Muscle layer of duodenum (tissue), 2 donors: ENCODE results near the gene GNG7.
A peak's percentile ranks its signal among the peaks of the same experiment; 100 is the strongest.

Experiments
- H3K27ac ChIP-seq: one replicate; pipeline ENCODE4 v1.7.0; 2013; ENCODE audit warnings: mild to moderate bottlenecking, low read length
- H3K27me3 ChIP-seq: one replicate; pipeline ENCODE4 v1.7.0; 2013; ENCODE audit warnings: low read depth, mild to moderate bottlenecking, control low read depth, low read length
- H3K36me3 ChIP-seq, 2 donors: one replicate each; pipeline ENCODE4 v1.7.0; 2013; ENCODE audit warnings: low read length in 2 of 2, control low read depth in 1 of 2, mild to moderate bottlenecking in 1 of 2; ENCODE audit not compliant: insufficient read depth in 2 of 2, control insufficient read depth in 1 of 2
- H3K4me1 ChIP-seq, 2 donors: one replicate each; pipeline ENCODE4 v1.7.0; 2013; ENCODE audit warnings: low read length in 2 of 2, mild to moderate bottlenecking in 2 of 2, control low read depth in 1 of 2, moderate library complexity in 1 of 2; ENCODE audit not compliant: insufficient read depth in 2 of 2, control insufficient read depth in 1 of 2
- H3K4me3 ChIP-seq, 2 donors: one replicate each; pipeline ENCODE4 v1.7.0; 2013; ENCODE audit warnings: low read length in 2 of 2, low read depth in 1 of 2, mild to moderate bottlenecking in 1 of 2
- H3K9me3 ChIP-seq, 2 donors: one replicate each; pipeline ENCODE4 v1.7.0; 2013; ENCODE audit warnings: low read length in 2 of 2, control low read depth in 1 of 2, mild to moderate bottlenecking in 1 of 2; ENCODE audit not compliant: control insufficient read depth in 1 of 2
- donor health status: healthy.

Gene GNG7

DNA sequence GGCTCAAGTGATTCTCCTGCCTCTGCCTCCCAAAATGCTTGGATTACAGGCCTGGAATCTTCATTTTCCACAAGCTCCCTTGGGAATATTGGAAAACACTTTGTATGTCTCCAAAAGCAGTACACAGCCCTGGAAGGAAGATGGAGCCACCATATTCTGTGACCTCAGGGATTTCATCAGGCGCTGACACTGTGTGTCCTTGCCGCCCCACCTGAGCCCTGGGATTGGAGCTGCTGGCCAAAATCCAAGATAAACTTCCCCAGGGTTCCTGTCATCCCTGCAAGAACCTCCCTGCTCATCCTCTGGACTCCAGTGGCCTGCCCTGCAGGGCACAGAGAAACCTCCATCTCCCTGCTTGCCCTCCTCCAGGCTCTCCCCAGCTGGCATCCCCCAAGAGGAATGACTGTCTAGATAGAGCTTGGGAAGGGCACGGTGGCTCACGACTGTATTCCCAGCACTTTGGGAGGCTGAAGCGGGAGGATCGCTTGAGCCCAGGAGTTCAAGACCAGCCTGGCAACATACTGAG, 1.3 kb upstream of the GNG7 start:
- Histone ChIP-seq H3K27me3 (no peaks in the 10 kb centered on the region), H3K4me3 (no peak overlapping the region), H3K36me3 (no peaks in the 10 kb centered on the region), H3K9me3 (no peaks in the 10 kb centered on the region), H3K4me1 (peaks cover 0 to 8% of the 10 kb centered on the region in 2 donors), H3K27ac (no peak overlapping the region)

GRCh38 chr19:2703077-2703437, 563 bp upstream of the GNG7 start:
- Histone ChIP-seq H3K4me1 (peaks cover 0 to 8% of the 10 kb centered on the region in 2 donors), H3K36me3 (no peaks in the 10 kb centered on the region), H3K4me3 (peak overlapping the region in 1 of 2 donors; percentile 45), H3K9me3 (no peaks in the 10 kb centered on the region), H3K27ac (no peak overlapping the region), H3K27me3 (no peaks in the 10 kb centered on the region)

DNA sequence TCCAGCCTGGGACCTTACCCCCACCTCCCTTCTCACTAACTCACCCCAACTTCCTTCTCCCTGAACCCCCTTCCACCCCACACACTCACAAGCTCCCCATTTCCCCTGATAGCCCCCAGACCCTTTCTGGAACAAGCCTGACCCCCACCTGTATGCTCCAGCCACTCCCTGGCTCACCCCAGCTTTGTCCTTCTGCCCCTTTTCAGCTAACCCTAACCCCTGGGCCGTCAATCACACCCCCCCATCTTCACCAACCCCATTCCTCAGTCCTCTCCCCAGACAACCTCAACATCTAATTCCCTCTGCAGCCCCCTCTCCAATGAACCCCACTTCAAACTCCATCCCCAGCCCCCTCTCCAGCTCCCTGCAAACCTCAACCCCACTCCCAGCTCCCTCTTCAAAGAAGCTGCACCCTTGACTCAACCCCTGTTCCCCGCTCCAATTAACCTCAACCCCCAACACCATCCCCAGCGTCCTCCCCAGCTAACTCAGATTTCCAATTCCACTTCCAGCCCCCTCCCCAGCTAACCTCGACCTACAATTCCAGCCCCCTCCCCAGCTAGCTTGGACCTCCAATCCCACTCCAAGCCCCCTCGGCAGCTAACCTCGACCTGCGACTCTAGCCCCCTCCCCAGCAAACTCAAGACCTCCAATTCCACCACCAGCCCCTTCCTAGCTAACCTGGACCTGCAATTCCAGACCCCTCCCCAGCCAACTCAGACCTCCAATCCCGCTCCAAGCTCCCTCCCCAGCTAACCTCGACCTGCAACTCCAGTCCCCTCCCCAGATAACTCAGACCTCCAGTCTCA, 929 bp downstream of the GNG7 start:
- Histone ChIP-seq H3K27me3 (no peaks in the 10 kb centered on the region), H3K27ac (no peak overlapping the region), H3K9me3 (no peaks in the 10 kb centered on the region), H3K4me1 (peaks cover 0 to 8% of the 10 kb centered on the region in 2 donors), H3K36me3 (no peaks in the 10 kb centered on the region), H3K4me3 (peak overlapping the region; percentile 42 to 61)

GRCh38 chr19:2700660-2701360, 1.7 kb downstream of the GNG7 start:
- peaks cover 0 to 8% of the 10 kb centered on the region in 2 donors for H3K4me1 ChIP-seq
- H3K9me3 ChIP-seq: no peaks in the 10 kb centered on the region
- no peak overlapping the region for H3K4me3 ChIP-seq
- H3K27me3 ChIP-seq: no peaks in the 10 kb centered on the region
- no peaks in the 10 kb centered on the region for H3K36me3 ChIP-seq
- no peak overlapping the region for H3K27ac ChIP-seq

GRCh38 chr19:2699413-2700140, 2.9 kb downstream of the GNG7 start:
- Histone ChIP-seq H3K36me3 (no peaks in the 10 kb centered on the region), H3K4me3 (no peak overlapping the region), H3K27me3 (no peaks in the 10 kb centered on the region), H3K9me3 (no peaks in the 10 kb centered on the region), H3K4me1 (peaks cover 0 to 8% of the 10 kb centered on the region in 2 donors), H3K27ac (no peak overlapping the region)

DNA sequence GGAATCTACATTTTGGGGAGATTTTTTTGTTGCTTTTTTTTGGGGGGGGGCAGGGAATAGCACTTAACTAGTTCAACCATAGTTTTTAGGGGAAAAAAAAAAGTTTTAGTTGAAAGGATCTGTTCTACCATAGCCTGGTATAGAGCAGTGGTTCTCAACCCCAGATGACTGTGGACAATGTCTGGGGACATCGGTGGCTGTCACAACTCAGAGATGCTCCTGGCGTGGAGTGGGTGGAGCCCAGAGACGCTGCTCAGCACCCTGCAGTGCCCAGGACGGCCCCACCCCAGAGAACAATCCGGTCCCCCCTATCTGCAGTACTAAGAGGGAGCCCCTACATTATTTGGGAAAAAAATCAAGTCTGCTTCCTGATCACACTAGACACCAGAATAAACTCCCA, 8.3 kb downstream of the GNG7 start:
- no peaks in the 10 kb centered on the region for H3K4me1 ChIP-seq
- H3K36me3 ChIP-seq: no peaks in the 10 kb centered on the region
- H3K4me3 ChIP-seq: no peak overlapping the region
- no peaks in the 10 kb centered on the region for H3K9me3 ChIP-seq
- H3K27me3 ChIP-seq: no peaks in the 10 kb centered on the region
- H3K27ac ChIP-seq: no peak overlapping the region

DNA sequence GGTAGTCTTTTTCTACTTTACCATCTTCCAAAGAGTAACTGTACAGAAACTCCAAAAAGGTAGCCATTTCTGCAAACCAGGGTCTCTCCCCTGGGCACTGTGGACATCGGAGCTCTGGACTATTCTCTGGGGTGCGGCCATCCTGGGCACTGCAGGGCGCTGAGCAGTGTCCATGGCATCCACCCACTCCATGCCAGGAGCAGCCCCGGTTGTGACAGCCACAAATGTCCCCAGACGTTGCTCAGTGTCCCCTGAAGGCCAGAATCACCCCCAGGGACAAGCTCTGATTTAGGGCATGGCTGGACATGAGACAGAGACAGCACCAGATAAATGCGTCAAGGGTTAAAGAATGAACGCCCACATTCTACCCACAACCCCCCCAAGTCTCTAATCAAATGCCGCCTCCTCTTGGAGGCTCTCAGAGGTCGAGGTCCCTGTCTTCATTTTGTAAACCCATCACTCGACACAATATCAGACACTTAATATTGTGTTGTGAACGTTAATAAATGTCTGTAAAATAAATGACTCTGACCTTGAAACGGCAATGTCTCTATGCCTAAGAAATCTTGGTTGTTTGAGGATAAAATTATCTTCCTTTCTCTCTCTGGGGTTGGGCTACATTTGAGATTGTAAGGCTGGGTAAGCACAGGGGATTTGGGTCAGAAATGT, 8.9 kb downstream of the GNG7 start:
- H3K9me3 ChIP-seq: no peaks in the 10 kb centered on the region
- H3K4me1 ChIP-seq: no peaks in the 10 kb centered on the region
- no peaks in the 10 kb centered on the region for H3K27me3 ChIP-seq
- no peak overlapping the region for H3K4me3 ChIP-seq
- H3K36me3 ChIP-seq: no peaks in the 10 kb centered on the region
- no peak overlapping the region for H3K27ac ChIP-seq

GRCh38 chr19:2691951-2692350, 10.5 kb downstream of the GNG7 start:
- Histone ChIP-seq H3K36me3 (no peaks in the 10 kb centered on the region), H3K27ac (no peak overlapping the region), H3K4me1 (no peaks in the 10 kb centered on the region), H3K27me3 (no peaks in the 10 kb centered on the region), H3K9me3 (no peaks in the 10 kb centered on the region), H3K4me3 (no peak overlapping the region)

DNA sequence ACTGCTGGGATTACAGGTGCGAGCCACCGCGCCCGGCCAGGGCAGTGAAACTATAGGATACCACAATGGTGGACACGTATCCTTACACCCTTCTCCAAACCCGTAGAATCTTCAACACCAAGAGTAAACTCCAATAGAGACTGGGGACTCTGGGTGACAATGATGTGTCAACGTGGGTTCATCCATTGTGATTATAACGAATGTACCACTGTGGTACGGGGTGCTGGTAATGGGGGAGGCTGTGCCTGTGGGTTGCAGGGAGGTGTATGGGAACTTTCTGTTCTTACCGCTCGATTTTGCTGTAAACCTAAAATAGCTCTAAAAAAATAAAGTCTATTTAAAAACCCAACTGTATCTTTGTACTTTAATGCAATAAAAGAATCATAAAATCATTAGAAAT, 11.6 kb downstream of the GNG7 start:
- H3K27ac ChIP-seq: no peak overlapping the region
- H3K9me3 ChIP-seq: no peaks in the 10 kb centered on the region
- H3K4me1 ChIP-seq: no peaks in the 10 kb centered on the region

DNA sequence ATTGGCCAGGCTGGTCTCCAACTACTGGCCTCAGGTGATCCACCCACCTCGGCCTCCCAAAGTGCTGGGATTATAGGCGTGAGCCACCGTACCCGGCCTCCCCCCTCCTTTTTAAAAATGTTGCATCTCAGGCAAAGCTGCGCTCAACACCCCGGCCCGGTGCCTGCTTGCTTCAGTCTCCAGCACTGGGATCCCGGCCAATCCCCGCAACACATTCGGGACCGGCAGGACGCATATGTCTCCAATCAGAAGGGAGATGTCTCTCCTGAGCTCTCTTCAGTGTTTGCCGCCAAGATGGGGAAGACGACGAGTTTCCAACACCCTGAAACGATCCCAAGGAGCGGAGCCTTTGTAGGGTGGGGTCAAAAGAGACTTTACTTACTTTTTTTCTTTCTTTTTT, 16.1 kb downstream of the GNG7 start:
- no peak overlapping the region for H3K27ac ChIP-seq
- H3K4me3 ChIP-seq: no peak overlapping the region
- no peaks in the 10 kb centered on the region for H3K9me3 ChIP-seq
- no peaks in the 10 kb centered on the region for H3K4me1 ChIP-seq
- no peaks in the 10 kb centered on the region for H3K36me3 ChIP-seq
- no peaks in the 10 kb centered on the region for H3K27me3 ChIP-seq

More for the DNA sequence above, 11.6 kb downstream of the GNG7 start:
- Histone ChIP-seq H3K27me3 (no peaks in the 10 kb centered on the region), H3K4me3 (no peak overlapping the region), H3K36me3 (no peaks in the 10 kb centered on the region)
